Natural killer cell (primary cell): ENCODE results near the gene MS4A6E. TPM values are rescaled to one million over a fixed set of nuclear protein-coding genes. Genes with fewer than 3 reads are reported as not detected.

Source experiments
- ATAC-seq, 3 donors: fragments of 150-1000 bp in 2 of 3; fragments of 200-7000 bp in 1 of 3; cut with Tn5 transposase; 1 replicate in 1 of 3; 2 replicates in 2 of 3; pipeline ENCODE4 v1.10.0; 2021; ENCODE audit warnings: mild to moderate bottlenecking in 2 of 3, moderate library complexity in 2 of 3
- DNase-seq, 2 donors: peaks; one replicate each; pipeline versions ENCODE4 v3.0.0 to v3.0.0-alpha.2; 2013 to 2021; ENCODE audit warnings: mixed read lengths in 1 of 2
- H3K27ac ChIP-seq: one replicate; pipeline ENCODE4 v1.5.1; 2013; ENCODE audit warnings: mild to moderate bottlenecking, low read length
- H3K27me3 ChIP-seq: one replicate; pipeline ENCODE4 v1.6.1; 2013; ENCODE audit warnings: low read length; ENCODE audit not compliant: control insufficient read depth, insufficient read depth
- H3K36me3 ChIP-seq: one replicate; pipeline ENCODE4 v1.6.1; 2013; ENCODE audit warnings: low read length; ENCODE audit not compliant: control insufficient read depth, insufficient read depth
- H3K4me1 ChIP-seq: one replicate; pipeline ENCODE4 v1.6.1; 2013; ENCODE audit warnings: low read length; ENCODE audit not compliant: control insufficient read depth, insufficient read depth
- H3K4me3 ChIP-seq: one replicate; pipeline ENCODE4 v1.5.1; 2013; ENCODE audit warnings: low read length
- H3K9me3 ChIP-seq: one replicate; pipeline ENCODE4 v1.6.1; 2013; ENCODE audit warnings: low read length; ENCODE audit not compliant: control insufficient read depth, insufficient read depth
- H3K27ac Mint-ChIP-seq, 2 donors: one replicate each; pipeline ENCODE4 v1.8.0; 2022; ENCODE audit warnings: mild to moderate bottlenecking in 2 of 2, mixed read lengths in 2 of 2, moderate library complexity in 1 of 2
- H3K27me3 Mint-ChIP-seq, 2 donors: one replicate each; pipeline ENCODE4 v1.8.0; 2022; ENCODE audit warnings: low read depth in 2 of 2, mixed read lengths in 2 of 2
- H3K36me3 Mint-ChIP-seq: one replicate; pipeline ENCODE4 v1.8.0; 2022; ENCODE audit warnings: mixed read lengths
- H3K4me1 Mint-ChIP-seq, 2 donors: one replicate each; pipeline ENCODE4 v1.8.0; 2022; ENCODE audit warnings: mixed read lengths in 2 of 2
- H3K4me3 Mint-ChIP-seq: one replicate; pipeline ENCODE4 v1.8.0; 2022; ENCODE audit warnings: mild to moderate bottlenecking, moderate library complexity, mixed read lengths
- H3K9me3 Mint-ChIP-seq, 2 donors: one replicate each; pipeline ENCODE4 v1.8.0; 2022; ENCODE audit warnings: mixed read lengths in 2 of 2
- WGBS: methylation state at CpG from one replicate; pipeline ENCODE4 v1.1.7; 2013; ENCODE audit warnings: missing lambda C conversion rate; ENCODE audit not compliant: insufficient coverage; 5-methylcytosine and 5-hydroxymethylcytosine counted together
- intact Hi-C: fragments of 100-400 bp; cut with micrococcal nuclease; formaldehyde crosslinking; loops from one replicate; pipeline ENCODE4 v1.14.2; 2022
- total RNA-seq, 4 donors: library from RNA; stranded (reverse); fragments of 120-200 nt in 1 of 4; gene quantifications; one replicate each; pipeline versions ENCODE4 v1.2.3 to v1.2.4, GENCODE V29; 2013 to 2022
- TF ChIP-seq, protein P1 (sequence below): fragments of 200-600 bp; IDR thresholded peaks from one replicate; pipeline ENCODE4 v1.8.0; 2022; ENCODE audit warnings: antibody characterized with exemption

Gene MS4A6E
- total RNA-seq, 3 donors from 2014 or later (not counting 1 experiment from before 2014, with no cell fraction given): not detected

DNA sequence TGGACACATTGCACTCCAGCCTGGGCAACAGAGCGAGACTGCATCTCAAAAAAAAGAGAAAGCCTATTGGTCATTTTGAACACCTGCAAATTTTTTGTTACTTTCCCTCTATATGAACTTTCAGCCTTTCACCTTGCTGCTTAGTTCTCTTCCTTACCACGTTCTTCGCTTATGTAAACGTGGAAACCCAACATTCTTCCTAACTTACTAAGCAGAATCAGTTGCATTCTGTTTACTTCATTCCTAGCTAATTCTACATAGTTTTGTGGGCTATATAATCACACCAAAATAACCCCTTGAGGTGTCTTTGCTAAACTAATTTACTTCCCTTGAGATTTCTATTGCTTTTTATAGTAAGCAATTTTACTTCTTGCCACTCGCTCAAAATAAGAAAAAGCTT, 23.4 kb upstream of the MS4A6E start:
- TF ChIP-seq, protein P1, sequence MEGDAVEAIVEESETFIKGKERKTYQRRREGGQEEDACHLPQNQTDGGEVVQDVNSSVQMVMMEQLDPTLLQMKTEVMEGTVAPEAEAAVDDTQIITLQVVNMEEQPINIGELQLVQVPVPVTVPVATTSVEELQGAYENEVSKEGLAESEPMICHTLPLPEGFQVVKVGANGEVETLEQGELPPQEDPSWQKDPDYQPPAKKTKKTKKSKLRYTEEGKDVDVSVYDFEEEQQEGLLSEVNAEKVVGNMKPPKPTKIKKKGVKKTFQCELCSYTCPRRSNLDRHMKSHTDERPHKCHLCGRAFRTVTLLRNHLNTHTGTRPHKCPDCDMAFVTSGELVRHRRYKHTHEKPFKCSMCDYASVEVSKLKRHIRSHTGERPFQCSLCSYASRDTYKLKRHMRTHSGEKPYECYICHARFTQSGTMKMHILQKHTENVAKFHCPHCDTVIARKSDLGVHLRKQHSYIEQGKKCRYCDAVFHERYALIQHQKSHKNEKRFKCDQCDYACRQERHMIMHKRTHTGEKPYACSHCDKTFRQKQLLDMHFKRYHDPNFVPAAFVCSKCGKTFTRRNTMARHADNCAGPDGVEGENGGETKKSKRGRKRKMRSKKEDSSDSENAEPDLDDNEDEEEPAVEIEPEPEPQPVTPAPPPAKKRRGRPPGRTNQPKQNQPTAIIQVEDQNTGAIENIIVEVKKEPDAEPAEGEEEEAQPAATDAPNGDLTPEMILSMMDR: no peak
- intact Hi-C loops: no loop called here
- H3K27me3 ChIP-seq: no peaks in the 10 kb centered on the region
- DNase-seq: no peak
- no peak overlapping the region for H3K4me3 ChIP-seq
- H3K27ac Mint-ChIP-seq: no peak overlapping the region
- H3K4me1 ChIP-seq: no peaks in the 10 kb centered on the region
- no peak overlapping the region for H3K4me3 Mint-ChIP-seq
- no peaks in the 10 kb centered on the region for H3K9me3 Mint-ChIP-seq
- peaks cover 5 to 16% of the 10 kb centered on the region in 2 donors for H3K27me3 Mint-ChIP-seq
- no peaks in the 10 kb centered on the region for H3K9me3 ChIP-seq
- no peaks in the 10 kb centered on the region for H3K36me3 Mint-ChIP-seq
- H3K36me3 ChIP-seq: no peaks in the 10 kb centered on the region
- no peaks in the 10 kb centered on the region for H3K4me1 Mint-ChIP-seq
- 88% methylated on average over 4 of the region's 5 CpGs for WGBS
- ATAC-seq: no peak
- no peak overlapping the region for H3K27ac ChIP-seq

GRCh38 chr11:60305906-60306619, 21.0 kb upstream of the MS4A6E start:
- Mint-ChIP-seq H3K9me3 (no peaks in the 10 kb centered on the region), H3K27me3 (peaks cover 5 to 24% of the 10 kb centered on the region in 2 donors), H3K4me1 (no peaks in the 10 kb centered on the region), H3K27ac (no peak overlapping the region), H3K4me3 (no peak overlapping the region), H3K36me3 (no peaks in the 10 kb centered on the region)
- WGBS: 92% methylated on average over 3 of the region's 3 CpGs
- intact Hi-C loops: no loop called here
- TF ChIP-seq, protein P1: no peak
- no peak overlapping the region for H3K27ac ChIP-seq
- no peak for ATAC-seq
- H3K9me3 ChIP-seq: no peaks in the 10 kb centered on the region
- H3K4me1 ChIP-seq: no peaks in the 10 kb centered on the region
- no peaks in the 10 kb centered on the region for H3K27me3 ChIP-seq
- H3K36me3 ChIP-seq: no peaks in the 10 kb centered on the region
- DNase-seq: no peak
- no peak overlapping the region for H3K4me3 ChIP-seq

- Histone ChIP-seq H3K36me3 (no peaks in the 10 kb centered on the region), H3K27ac (no peak overlapping the region), H3K4me1 (no peaks in the 10 kb centered on the region), H3K27me3 (no peaks in the 10 kb centered on the region), H3K4me3 (no peak overlapping the region), H3K9me3 (no peaks in the 10 kb centered on the region)
- ATAC-seq: no peak
- Mint-ChIP-seq H3K27ac (no peak overlapping the region), H3K4me1 (no peaks in the 10 kb centered on the region), H3K4me3 (no peak overlapping the region), H3K36me3 (no peaks in the 10 kb centered on the region), H3K9me3 (no peaks in the 10 kb centered on the region), H3K27me3 (peaks cover 5 to 26% of the 10 kb centered on the region in 2 donors)
- DNase-seq: no peak
- WGBS: 90% methylated on average over 3 of the region's 3 CpGs
- TF ChIP-seq, protein P1: no peak
- intact Hi-C loops: no loop called here
Measured at GRCh38 chr11:60307507-60308195, 19.4 kb upstream of the MS4A6E start.
